Natural killer cell (primary cell): ENCODE measurements around the gene TIMM23. TPM values are rescaled to one million over a fixed set of nuclear protein-coding genes. Genes with fewer than 3 reads are reported as not detected.
A peak's percentile ranks its signal among the peaks of the same experiment; 100 is the strongest.

Source experiments
- ATAC-seq, 3 donors: fragments of 150-1000 bp in 2 of 3; fragments of 200-7000 bp in 1 of 3; cut with Tn5 transposase; 1 replicate in 1 of 3; 2 replicates in 2 of 3; pipeline ENCODE4 v1.10.0; 2021; ENCODE audit warnings: mild to moderate bottlenecking in 2 of 3, moderate library complexity in 2 of 3
- DNase-seq, 2 donors: peaks; one replicate each; pipeline versions ENCODE4 v3.0.0 to v3.0.0-alpha.2; 2013 to 2021; ENCODE audit warnings: mixed read lengths in 1 of 2
- H3K27ac ChIP-seq: one replicate; pipeline ENCODE4 v1.5.1; 2013; ENCODE audit warnings: mild to moderate bottlenecking, low read length
- H3K27me3 ChIP-seq: one replicate; pipeline ENCODE4 v1.6.1; 2013; ENCODE audit warnings: low read length; ENCODE audit not compliant: control insufficient read depth, insufficient read depth
- H3K36me3 ChIP-seq: one replicate; pipeline ENCODE4 v1.6.1; 2013; ENCODE audit warnings: low read length; ENCODE audit not compliant: control insufficient read depth, insufficient read depth
- H3K4me1 ChIP-seq: one replicate; pipeline ENCODE4 v1.6.1; 2013; ENCODE audit warnings: low read length; ENCODE audit not compliant: control insufficient read depth, insufficient read depth
- H3K4me3 ChIP-seq: one replicate; pipeline ENCODE4 v1.5.1; 2013; ENCODE audit warnings: low read length
- H3K9me3 ChIP-seq: one replicate; pipeline ENCODE4 v1.6.1; 2013; ENCODE audit warnings: low read length; ENCODE audit not compliant: control insufficient read depth, insufficient read depth
- H3K27ac Mint-ChIP-seq, 2 donors: one replicate each; pipeline ENCODE4 v1.8.0; 2022; ENCODE audit warnings: mild to moderate bottlenecking in 2 of 2, mixed read lengths in 2 of 2, moderate library complexity in 1 of 2
- H3K27me3 Mint-ChIP-seq, 2 donors: one replicate each; pipeline ENCODE4 v1.8.0; 2022; ENCODE audit warnings: low read depth in 2 of 2, mixed read lengths in 2 of 2
- H3K36me3 Mint-ChIP-seq: one replicate; pipeline ENCODE4 v1.8.0; 2022; ENCODE audit warnings: mixed read lengths
- H3K4me1 Mint-ChIP-seq, 2 donors: one replicate each; pipeline ENCODE4 v1.8.0; 2022; ENCODE audit warnings: mixed read lengths in 2 of 2
- H3K4me3 Mint-ChIP-seq: one replicate; pipeline ENCODE4 v1.8.0; 2022; ENCODE audit warnings: mild to moderate bottlenecking, moderate library complexity, mixed read lengths
- H3K9me3 Mint-ChIP-seq, 2 donors: one replicate each; pipeline ENCODE4 v1.8.0; 2022; ENCODE audit warnings: mixed read lengths in 2 of 2
- WGBS: methylation state at CpG from one replicate; pipeline ENCODE4 v1.1.7; 2013; ENCODE audit warnings: missing lambda C conversion rate; ENCODE audit not compliant: insufficient coverage; 5-methylcytosine and 5-hydroxymethylcytosine counted together
- intact Hi-C: fragments of 100-400 bp; cut with micrococcal nuclease; formaldehyde crosslinking; loops from one replicate; pipeline ENCODE4 v1.14.2; 2022
- total RNA-seq, 4 donors: library from RNA; stranded (reverse); fragments of 120-200 nt in 1 of 4; gene quantifications; one replicate each; pipeline versions ENCODE4 v1.2.3 to v1.2.4, GENCODE V29; 2013 to 2022
- TF ChIP-seq, protein P1 (sequence below): fragments of 200-600 bp; IDR thresholded peaks from one replicate; pipeline ENCODE4 v1.8.0; 2022; ENCODE audit warnings: antibody characterized with exemption

TIMM23 gene
- total RNA-seq, 3 donors from 2014 or later (not counting 1 experiment from before 2014, with no cell fraction given) = 26.9 to 31.5 (median 27.3) TPM

DNA sequence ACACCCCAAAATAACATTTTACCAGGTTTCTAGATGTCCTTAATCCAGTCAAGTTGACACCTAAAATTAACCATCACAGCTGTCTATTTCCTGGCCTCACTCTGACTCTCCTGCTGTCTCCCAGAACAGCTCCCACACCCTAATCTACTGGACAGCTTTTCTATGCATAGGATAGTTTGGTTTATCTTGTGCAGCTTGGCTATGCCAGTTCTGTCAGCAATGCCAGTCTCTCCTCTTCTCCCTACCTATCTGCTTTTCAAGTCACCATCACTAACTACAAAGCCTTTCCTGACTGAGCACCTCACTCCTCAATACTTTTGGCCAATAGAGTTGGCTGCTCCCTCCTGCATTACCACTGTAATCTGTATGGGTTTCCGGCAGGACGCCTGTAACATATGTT, 53.1 kb downstream of the TIMM23 start:
- TF ChIP-seq, protein P1, sequence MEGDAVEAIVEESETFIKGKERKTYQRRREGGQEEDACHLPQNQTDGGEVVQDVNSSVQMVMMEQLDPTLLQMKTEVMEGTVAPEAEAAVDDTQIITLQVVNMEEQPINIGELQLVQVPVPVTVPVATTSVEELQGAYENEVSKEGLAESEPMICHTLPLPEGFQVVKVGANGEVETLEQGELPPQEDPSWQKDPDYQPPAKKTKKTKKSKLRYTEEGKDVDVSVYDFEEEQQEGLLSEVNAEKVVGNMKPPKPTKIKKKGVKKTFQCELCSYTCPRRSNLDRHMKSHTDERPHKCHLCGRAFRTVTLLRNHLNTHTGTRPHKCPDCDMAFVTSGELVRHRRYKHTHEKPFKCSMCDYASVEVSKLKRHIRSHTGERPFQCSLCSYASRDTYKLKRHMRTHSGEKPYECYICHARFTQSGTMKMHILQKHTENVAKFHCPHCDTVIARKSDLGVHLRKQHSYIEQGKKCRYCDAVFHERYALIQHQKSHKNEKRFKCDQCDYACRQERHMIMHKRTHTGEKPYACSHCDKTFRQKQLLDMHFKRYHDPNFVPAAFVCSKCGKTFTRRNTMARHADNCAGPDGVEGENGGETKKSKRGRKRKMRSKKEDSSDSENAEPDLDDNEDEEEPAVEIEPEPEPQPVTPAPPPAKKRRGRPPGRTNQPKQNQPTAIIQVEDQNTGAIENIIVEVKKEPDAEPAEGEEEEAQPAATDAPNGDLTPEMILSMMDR = no peak
- 95% methylated on average over 2 of the region's 2 CpGs for WGBS
- no peaks in the 10 kb centered on the region for H3K9me3 ChIP-seq
- H3K4me1 ChIP-seq = peaks cover 23% of the 10 kb centered on the region
- Mint-ChIP-seq H3K4me3 (no peak overlapping the region), H3K4me1 (peaks cover 76 to 90% of the 10 kb centered on the region in 2 donors), H3K9me3 (no peaks in the 10 kb centered on the region), H3K27me3 (no peaks in the 10 kb centered on the region), H3K36me3 (no peaks in the 10 kb centered on the region), H3K27ac (peak overlapping the region; percentile 72 to 86)
- no peak for DNase-seq
- no peak overlapping the region for H3K4me3 ChIP-seq
- H3K36me3 ChIP-seq = peaks cover 4% of the 10 kb centered on the region
- ATAC-seq = no peak
- intact Hi-C loops = loop anchor here (5.0 kb wide), 2 partner anchors 53 to 558 kb away; partner anchors contain the start of gene TIMM23
- no peaks in the 10 kb centered on the region for H3K27me3 ChIP-seq
- H3K27ac ChIP-seq = no peak overlapping the region

GRCh38 chr10:46026106-46026505, 53.8 kb downstream of the TIMM23 start:
- peaks cover 27% of the 10 kb centered on the region for H3K4me1 ChIP-seq
- Mint-ChIP-seq H3K27me3 (no peaks in the 10 kb centered on the region), H3K27ac (peak overlapping the region in 1 of 2 donors; percentile 72), H3K4me3 (peak overlapping the region; percentile 11), H3K36me3 (no peaks in the 10 kb centered on the region), H3K4me1 (peaks cover 74 to 89% of the 10 kb centered on the region in 2 donors), H3K9me3 (no peaks in the 10 kb centered on the region)
- no peak overlapping the region for H3K4me3 ChIP-seq
- DNase-seq = no peak
- peaks cover 4% of the 10 kb centered on the region for H3K36me3 ChIP-seq
- TF ChIP-seq, protein P1 = no peak
- H3K27me3 ChIP-seq = no peaks in the 10 kb centered on the region
- no peaks in the 10 kb centered on the region for H3K9me3 ChIP-seq
- ATAC-seq = no peak
- H3K27ac ChIP-seq = no peak overlapping the region
- intact Hi-C loops = loop anchor here (5.0 kb wide), 2 partner anchors 54 to 559 kb away; partner anchors contain the start of gene TIMM23

GRCh38 chr10:46028584-46029460, 56.5 kb downstream of the TIMM23 start:
- intact Hi-C loops = loop anchor here (5.0 kb wide), 2 partner anchors 57 to 562 kb away; partner anchors contain the start of gene TIMM23
- Mint-ChIP-seq H3K9me3 (no peaks in the 10 kb centered on the region), H3K4me3 (peak overlapping the region; percentile 96), H3K27me3 (no peaks in the 10 kb centered on the region), H3K27ac (peak overlapping the region; percentile 93 to 99), H3K36me3 (no peaks in the 10 kb centered on the region), H3K4me1 (peaks cover 64 to 70% of the 10 kb centered on the region in 2 donors)
- DNase-seq (peak in 1 of 2 donors; percentile 76), ATAC-seq (peak in 2 of 3 donors; percentile 15 to 26)
- WGBS = 5% methylated on average over 2 of the region's 6 CpGs
- no peaks in the 10 kb centered on the region for H3K9me3 ChIP-seq
- H3K27me3 ChIP-seq = no peaks in the 10 kb centered on the region
- peaks cover 4% of the 10 kb centered on the region for H3K36me3 ChIP-seq
- H3K4me3 ChIP-seq = no peak overlapping the region
- TF ChIP-seq, protein P1 = peak; percentile 69
- H3K4me1 ChIP-seq = peaks cover 17% of the 10 kb centered on the region
- H3K27ac ChIP-seq = no peak overlapping the region
